ENCODE results near the gene ZNF527.

ZNF527 gene

GRCh38 chr19:37413313-37414084 is 42.6 kb downstream of the ZNF527 start:
- TF ChIP-seq CTCF (IDR thresholded peaks at IDR 0.05; ENCODE audit: borderline replicate concordance, extremely low read depth, low read length, poor library complexity, severe bottlenecking) (no peak), EZH2 (IDR thresholded peaks at IDR 0.05; ENCODE audit: borderline replicate concordance, low read depth, low read length, severe bottlenecking) (no peak)
- Histone ChIP-seq H3K4me2 (ENCODE audit: insufficient read depth, low read length) (no peak overlapping the region), H3K79me2 (ENCODE audit: insufficient read depth, low read length) (no peaks in the 10 kb centered on the region), H3K27ac (ENCODE audit: low read length) (no peak overlapping the region), H4K20me1 (ENCODE audit: insufficient read depth, low read length) (no peaks in the 10 kb centered on the region), H3K9me3 (ENCODE audit: insufficient read depth, low read length, severe bottlenecking) (peaks cover 59% of the 10 kb centered on the region), H2AFZ (ENCODE audit: low read depth, low read length) (no peak overlapping the region), H3K27me3 (ENCODE audit: insufficient read depth, low read length, poor library complexity) (no peaks in the 10 kb centered on the region), H3K36me3 (ENCODE audit: insufficient read depth, low read length) (peaks cover 52% of the 10 kb centered on the region), H3K9ac (ENCODE audit: low read depth, low read length) (no peak overlapping the region), H3K4me1 (ENCODE audit: insufficient read depth, low read length) (no peaks in the 10 kb centered on the region), H3K4me3 (ENCODE audit: low read depth in 1 of 2, low read length in 2 of 2) (no peak overlapping the region)
- DNase-seq (no peak), ATAC-seq (ENCODE audit: insufficient read depth, low read depth) (no peak)

All from DND-41 (cell line).